NCI-H2081 (cell line): Measurements from ENCODE around the gene AUTS2.

Experiments
- DNase-seq, 2 experiments: peaks; one replicate each; lab custom pipeline; 2025; lab: John Stamatoyannopoulos, UW

Gene AUTS2

GRCh38 chr7:69598081-69598486 lies at the start of gene AUTS2:
Gene AUTS2 (plus strand): TSS chr7:69598475. CDS start chr7:69599654, 1,179 bp downstream.
- DNase-seq: peak; percentile 85 to 87

GRCh38 chr7:69550991-69551390 lies 47.3 kb upstream of the AUTS2 start:
- no peak for DNase-seq

GRCh38 chr7:69553190-69553589 lies 45.1 kb upstream of the AUTS2 start:
- DNase-seq: no peak

- no peak for DNase-seq
These were observed 36.9 kb upstream of the AUTS2 start for GRCh38 chr7:69561266-69561960.

GRCh38 chr7:69564454-69565417 lies 33.5 kb upstream of the AUTS2 start:
- DNase-seq: peak; percentile 77 to 89

GRCh38 chr7:69567800-69568199 lies 30.5 kb upstream of the AUTS2 start:
- peak in 1 of 2 experiments; percentile 35 for DNase-seq

- DNase-seq: no peak
These were observed 30.0 kb upstream of the AUTS2 start for GRCh38 chr7:69568266-69568665.

GRCh38 chr7:69575651-69576050 lies 22.6 kb upstream of the AUTS2 start:
- no peak for DNase-seq

- no peak for DNase-seq
These were observed 21.1 kb upstream of the AUTS2 start for GRCh38 chr7:69577221-69577620.

- DNase-seq: no peak
These were observed 13.1 kb upstream of the AUTS2 start for GRCh38 chr7:69585169-69585568.

GRCh38 chr7:69586321-69586720 lies 12.0 kb upstream of the AUTS2 start:
- DNase-seq: no peak

GRCh38 chr7:69588773-69589172 lies 9.5 kb upstream of the AUTS2 start:
- no peak for DNase-seq

- DNase-seq: no peak
These were observed 6.5 kb upstream of the AUTS2 start for GRCh38 chr7:69591805-69592204.

GRCh38 chr7:69593511-69593910 lies 4.8 kb upstream of the AUTS2 start:
- DNase-seq: no peak

GRCh38 chr7:69595415-69595814 lies 2.9 kb upstream of the AUTS2 start:
- DNase-seq: no peak

GRCh38 chr7:69596056-69596455 lies 2.2 kb upstream of the AUTS2 start:
- DNase-seq: no peak

GRCh38 chr7:69596723-69597277 lies 1.5 kb upstream of the AUTS2 start:
- no peak for DNase-seq

GRCh38 chr7:69597278-69598076 lies 798 bp upstream of the AUTS2 start:
- DNase-seq: no peak

GRCh38 chr7:69598487-69599285 lies 411 bp downstream of the AUTS2 start:
- DNase-seq: peak in 1 of 2 experiments; percentile 61

- peak in 1 of 2 experiments; percentile 40 for DNase-seq
These were observed 1.1 kb downstream of the AUTS2 start for GRCh38 chr7:69599286-69599954.
